CD14-positive monocyte (primary cell): ENCODE measurements around the gene ADGRF3. TPM values are rescaled to one million over a fixed set of nuclear protein-coding genes. Genes with fewer than 3 reads are reported as not detected.

Source experiments
- DNase-seq, 3 donors: peaks; one replicate each; pipeline ENCODE4 v3.0.0-alpha.2; 2011 to 2022
- H2AFZ ChIP-seq: 2 replicates; pipeline ENCODE4 v1.6.0; 2012; ENCODE audit warnings: mild to moderate bottlenecking, low read depth, low read length, inconsistent platforms; ENCODE audit not compliant: insufficient read depth, poor library complexity, severe bottlenecking
- H3K27ac ChIP-seq, 2 donors: 1 replicate in 1 of 2; 2 replicates in 1 of 2; pipeline ENCODE4 v1.5.1; 2012 to 2013; ENCODE audit warnings: low read length in 2 of 2, control low read depth in 1 of 2, inconsistent platforms in 1 of 2, low read depth in 1 of 2, mild to moderate bottlenecking in 1 of 2
- H3K27me3 ChIP-seq, 2 donors: one replicate each; pipeline versions ENCODE4 v1.6.0 to v1.6.1; 2011 to 2013; ENCODE audit warnings: low read length in 2 of 2; ENCODE audit not compliant: control insufficient read depth in 2 of 2, insufficient read depth in 2 of 2
- H3K36me3 ChIP-seq, 2 donors: replicated peaks in 1 of 2; 1 replicate in 1 of 2; 2 replicates in 1 of 2; pipeline versions ENCODE4 v1.5.1 to v1.6.1; 2012 to 2013; ENCODE audit warnings: low read length in 2 of 2, control low read depth in 1 of 2, inconsistent platforms in 1 of 2, mild to moderate bottlenecking in 1 of 2; ENCODE audit not compliant: insufficient read depth in 2 of 2, control insufficient read depth in 1 of 2
- H3K4me1 ChIP-seq, 2 donors: 1 replicate in 1 of 2; 2 replicates in 1 of 2; pipeline versions ENCODE4 v1.5.1 to v1.6.1; 2012 to 2013; ENCODE audit warnings: low read length in 2 of 2, control low read depth in 1 of 2, inconsistent platforms in 1 of 2, mild to moderate bottlenecking in 1 of 2, moderate library complexity in 1 of 2; ENCODE audit not compliant: insufficient read depth in 2 of 2, control insufficient read depth in 1 of 2
- H3K4me2 ChIP-seq: replicated peaks from 2 replicates; pipeline ENCODE3; 2012; ENCODE audit warnings: low read length, moderate library complexity, mild to moderate bottlenecking; ENCODE audit not compliant: poor library complexity, severe bottlenecking; ENCODE audit errors: extremely low read depth
- H3K4me3 ChIP-seq, 3 experiments: fragments of 200-600 bp in 1 of 3; sonication (generic) in 1 of 3; replicated peaks in 1 of 3; 1 replicate in 2 of 3; 2 replicates in 1 of 3; pipeline ENCODE4 v1.5.1; 2011 to 2013; ENCODE audit warnings: low read length in 3 of 3, mild to moderate bottlenecking in 3 of 3, control low read depth in 2 of 3, low read depth in 2 of 3, inconsistent platforms in 1 of 3, moderate library complexity in 1 of 3
- H3K79me2 ChIP-seq: 2 replicates; pipeline ENCODE4 v1.6.0; 2012; ENCODE audit warnings: mild to moderate bottlenecking, control low read depth, inconsistent platforms, low read length, moderate library complexity; ENCODE audit not compliant: insufficient read depth
- H3K9ac ChIP-seq: 2 replicates; pipeline ENCODE4 v1.6.0; 2017; ENCODE audit warnings: low read length, mild to moderate bottlenecking; ENCODE audit not compliant: insufficient read depth, poor library complexity, severe bottlenecking
- H3K9me3 ChIP-seq, 2 donors: replicated peaks in 1 of 2; 1 replicate in 1 of 2; 2 replicates in 1 of 2; pipeline versions ENCODE4 v1.5.1 to v1.6.1; 2012 to 2013; ENCODE audit warnings: low read length in 2 of 2, control low read depth in 1 of 2; ENCODE audit not compliant: control insufficient read depth in 1 of 2, insufficient read depth in 1 of 2
- H4K20me1 ChIP-seq: 2 replicates; pipeline ENCODE4 v1.6.0; 2012; ENCODE audit warnings: mild to moderate bottlenecking, low read length, control low read depth, moderate library complexity; ENCODE audit not compliant: insufficient read depth
- H3K27ac Mint-ChIP-seq, 7 donors: one replicate each; pipeline ENCODE4 v1.8.0; 2020; ENCODE audit warnings: mild to moderate bottlenecking in 7 of 7, mixed read lengths in 7 of 7, moderate library complexity in 6 of 7, inconsistent platforms in 2 of 7
- H3K27me3 Mint-ChIP-seq, 3 donors: one replicate each; pipeline ENCODE4 v1.8.0; 2021 to 2022; ENCODE audit warnings: low read depth in 3 of 3, mild to moderate bottlenecking in 3 of 3, mixed read lengths in 3 of 3, moderate library complexity in 3 of 3, inconsistent platforms in 1 of 3
- H3K36me3 Mint-ChIP-seq, 2 donors: one replicate each; pipeline ENCODE4 v1.8.0; 2020; ENCODE audit warnings: mixed read lengths in 2 of 2, inconsistent platforms in 1 of 2, mild to moderate bottlenecking in 1 of 2
- H3K4me1 Mint-ChIP-seq: one replicate; pipeline ENCODE4 v1.8.0; 2020; ENCODE audit warnings: mild to moderate bottlenecking, mixed read lengths
- H3K4me3 Mint-ChIP-seq, 2 donors: one replicate each; pipeline ENCODE4 v1.8.0; 2020; ENCODE audit warnings: mild to moderate bottlenecking in 2 of 2, mixed read lengths in 2 of 2, moderate library complexity in 1 of 2
- H3K9me3 Mint-ChIP-seq, 7 donors: one replicate each; pipeline ENCODE4 v1.8.0; 2020 to 2022; ENCODE audit warnings: mixed read lengths in 7 of 7, mild to moderate bottlenecking in 6 of 7, moderate library complexity in 6 of 7, inconsistent platforms in 2 of 7
- WGBS: methylation state at CpG from one replicate; pipeline ENCODE4 v1.1.5; 2013; ENCODE audit warnings: missing lambda C conversion rate; ENCODE audit not compliant: insufficient coverage; 5-methylcytosine and 5-hydroxymethylcytosine counted together
- intact Hi-C, 2 donors: fragments of 100-400 bp; cut with micrococcal nuclease; formaldehyde crosslinking; loops; one replicate each; pipeline versions ENCODE4 v1.15.0 to v1.15.1; 2023
- polyA minus RNA-seq: library from RNA; depleted of rRNA, polyadenylated mRNA; stranded (reverse); fragments of >200 nt; gene quantifications from 2 replicates; pipeline ENCODE4 v1.2.3, GENCODE V29; 2012
- polyA plus RNA-seq, 3 donors: library from polyadenylated mRNA; depleted of rRNA in 1 of 3; unstranded in 2 of 3; stranded (reverse) in 1 of 3; fragments of 300-500 nt in 2 of 3; fragments of >200 nt in 1 of 3; fragmentation: Illumina TruSeq in 2 of 3; gene quantifications; 1 replicate in 2 of 3; 2 replicates in 1 of 3; pipeline ENCODE4 v1.2.3, GENCODE V29; 2012 to 2021
- total RNA-seq, 12 experiments: library from RNA in 1 of 12; stranded (reverse) in 1 of 12; fragments of 120-200 nt in 1 of 12; gene quantifications; one replicate each; pipeline ENCODE4 v1.2.4 and lab custom pipeline; 2013 to 2026; ENCODE audit warnings: mixed read lengths in 6 of 12, inconsistent platforms in 1 of 12
- TF ChIP-seq, protein P1 (sequence below): fragments of 200-600 bp; IDR thresholded peaks from one replicate; pipeline ENCODE4 v1.8.0; 2022; ENCODE audit warnings: antibody characterized with exemption, mild to moderate bottlenecking

ADGRF3 gene, protein sequence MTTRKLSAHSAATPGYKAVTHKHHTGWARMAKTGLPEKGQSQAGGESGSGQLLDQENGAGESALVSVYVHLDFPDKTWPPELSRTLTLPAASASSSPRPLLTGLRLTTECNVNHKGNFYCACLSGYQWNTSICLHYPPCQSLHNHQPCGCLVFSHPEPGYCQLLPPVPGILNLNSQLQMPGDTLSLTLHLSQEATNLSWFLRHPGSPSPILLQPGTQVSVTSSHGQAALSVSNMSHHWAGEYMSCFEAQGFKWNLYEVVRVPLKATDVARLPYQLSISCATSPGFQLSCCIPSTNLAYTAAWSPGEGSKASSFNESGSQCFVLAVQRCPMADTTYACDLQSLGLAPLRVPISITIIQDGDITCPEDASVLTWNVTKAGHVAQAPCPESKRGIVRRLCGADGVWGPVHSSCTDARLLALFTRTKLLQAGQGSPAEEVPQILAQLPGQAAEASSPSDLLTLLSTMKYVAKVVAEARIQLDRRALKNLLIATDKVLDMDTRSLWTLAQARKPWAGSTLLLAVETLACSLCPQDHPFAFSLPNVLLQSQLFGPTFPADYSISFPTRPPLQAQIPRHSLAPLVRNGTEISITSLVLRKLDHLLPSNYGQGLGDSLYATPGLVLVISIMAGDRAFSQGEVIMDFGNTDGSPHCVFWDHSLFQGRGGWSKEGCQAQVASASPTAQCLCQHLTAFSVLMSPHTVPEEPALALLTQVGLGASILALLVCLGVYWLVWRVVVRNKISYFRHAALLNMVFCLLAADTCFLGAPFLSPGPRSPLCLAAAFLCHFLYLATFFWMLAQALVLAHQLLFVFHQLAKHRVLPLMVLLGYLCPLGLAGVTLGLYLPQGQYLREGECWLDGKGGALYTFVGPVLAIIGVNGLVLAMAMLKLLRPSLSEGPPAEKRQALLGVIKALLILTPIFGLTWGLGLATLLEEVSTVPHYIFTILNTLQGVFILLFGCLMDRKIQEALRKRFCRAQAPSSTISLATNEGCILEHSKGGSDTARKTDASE
- 0.56 TPM for total RNA-seq (2013)
- polyA plus RNA-seq, result under 1 TPM in 1 of 3 donors, not detected in 2; 0.33 TPM
- polyA minus RNA-seq, result 0.24 and 0.55 TPM in 2 replicates
- total RNA-seq (lab: John Stamatoyannopoulos, UW), result 0.13 to 2.0 (median 0.62) reads per million in 11 experiments

DNA sequence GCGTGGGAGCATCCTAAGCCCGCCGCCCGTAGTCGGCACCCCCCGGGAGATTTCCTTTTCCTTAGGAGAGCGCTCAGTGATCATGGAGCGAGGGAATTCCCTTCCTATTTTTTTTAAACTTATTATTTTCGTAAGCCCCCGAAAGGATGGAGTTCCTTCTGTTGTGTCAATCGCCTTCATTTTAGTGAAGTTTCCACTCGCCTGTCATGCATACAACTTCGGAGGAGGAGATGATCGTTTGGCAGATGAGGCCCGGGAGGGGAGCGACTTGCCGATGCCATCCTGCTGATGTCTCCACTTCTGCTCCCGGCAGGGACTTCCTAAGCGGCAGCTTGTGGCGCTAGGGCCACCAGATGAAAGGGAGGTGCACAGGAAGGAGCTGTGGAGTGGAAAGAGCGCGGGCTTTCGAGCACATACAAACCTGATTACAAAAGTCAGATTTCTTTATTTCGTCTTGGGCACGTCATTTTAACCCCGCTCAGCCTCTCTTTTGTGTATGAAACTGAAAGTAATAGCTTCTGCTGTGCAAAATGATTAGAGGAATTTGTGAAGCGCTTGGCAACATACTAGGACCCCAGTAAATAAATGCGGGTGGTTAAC is at the start of gene ADGRF3:
TSS of gene ADGRF3 (minus strand) at position 336 of the 600 bp plus-strand sequence. CDS start 555 bp downstream, outside the sequence.
- H3K4me3 Mint-ChIP-seq, result peak within 1 kb of the TSS; percentile 98 to 100

More for the DNA sequence above, at the start of gene ADGRF3:
- H3K27me3 ChIP-seq, result no peaks in the 10 kb centered on the region
- Mint-ChIP-seq H3K27me3 (no peaks in the 10 kb centered on the region), H3K9me3 (no peaks in the 10 kb centered on the region), H3K27ac (peak within 1 kb of the TSS; percentile 94 to 100 (median 99)), H3K36me3 (peaks cover 0 to 4% of the 10 kb centered on the region in 2 donors), H3K4me1 (peaks cover 28% of the 10 kb centered on the region)
- H3K36me3 ChIP-seq, result peaks cover 0 to 5% of the 10 kb centered on the region in 2 donors
- peaks cover 18 to 23% of the 10 kb centered on the region in 2 donors for H3K4me1 ChIP-seq
- peak within 1 kb of the TSS; percentile 94 for H3K4me2 ChIP-seq
- peaks cover 67% of the 10 kb centered on the region for H3K79me2 ChIP-seq
- TF ChIP-seq, protein P1, sequence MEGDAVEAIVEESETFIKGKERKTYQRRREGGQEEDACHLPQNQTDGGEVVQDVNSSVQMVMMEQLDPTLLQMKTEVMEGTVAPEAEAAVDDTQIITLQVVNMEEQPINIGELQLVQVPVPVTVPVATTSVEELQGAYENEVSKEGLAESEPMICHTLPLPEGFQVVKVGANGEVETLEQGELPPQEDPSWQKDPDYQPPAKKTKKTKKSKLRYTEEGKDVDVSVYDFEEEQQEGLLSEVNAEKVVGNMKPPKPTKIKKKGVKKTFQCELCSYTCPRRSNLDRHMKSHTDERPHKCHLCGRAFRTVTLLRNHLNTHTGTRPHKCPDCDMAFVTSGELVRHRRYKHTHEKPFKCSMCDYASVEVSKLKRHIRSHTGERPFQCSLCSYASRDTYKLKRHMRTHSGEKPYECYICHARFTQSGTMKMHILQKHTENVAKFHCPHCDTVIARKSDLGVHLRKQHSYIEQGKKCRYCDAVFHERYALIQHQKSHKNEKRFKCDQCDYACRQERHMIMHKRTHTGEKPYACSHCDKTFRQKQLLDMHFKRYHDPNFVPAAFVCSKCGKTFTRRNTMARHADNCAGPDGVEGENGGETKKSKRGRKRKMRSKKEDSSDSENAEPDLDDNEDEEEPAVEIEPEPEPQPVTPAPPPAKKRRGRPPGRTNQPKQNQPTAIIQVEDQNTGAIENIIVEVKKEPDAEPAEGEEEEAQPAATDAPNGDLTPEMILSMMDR, result no peak
- peaks cover 1% of the 10 kb centered on the region for H4K20me1 ChIP-seq
- H3K9me3 ChIP-seq, result no peaks in the 10 kb centered on the region
- peak within 1 kb of the TSS; percentile 74 to 91 (median 78) for H3K4me3 ChIP-seq
- H3K9ac ChIP-seq, result peak within 1 kb of the TSS; percentile 69
- under 1% methylated on average over 17 of the region's 28 CpGs for WGBS
- H2AFZ ChIP-seq, result peak within 1 kb of the TSS; percentile 79
- H3K27ac ChIP-seq, result peak within 1 kb of the TSS; percentile 85 to 90
- peak; percentile 44 to 65 (median 47) for DNase-seq
- intact Hi-C loops, result loop anchor here (2.0 to 10.0 kb wide), 3 partner anchors 102 to 418 kb away; partner anchors contain the start of genes HADHA (in 2 of the 2), HADHB (in 2 of the 2) and SLC35F6 (in 1 of the 2)
